ENCODE results near the gene IKBKG.
"Not testable (repeated sequence)": the region's sequence is repeated elsewhere in the genome, so short reads cannot be mapped to it uniquely, and the experiment has no call there.

IKBKG gene, protein sequence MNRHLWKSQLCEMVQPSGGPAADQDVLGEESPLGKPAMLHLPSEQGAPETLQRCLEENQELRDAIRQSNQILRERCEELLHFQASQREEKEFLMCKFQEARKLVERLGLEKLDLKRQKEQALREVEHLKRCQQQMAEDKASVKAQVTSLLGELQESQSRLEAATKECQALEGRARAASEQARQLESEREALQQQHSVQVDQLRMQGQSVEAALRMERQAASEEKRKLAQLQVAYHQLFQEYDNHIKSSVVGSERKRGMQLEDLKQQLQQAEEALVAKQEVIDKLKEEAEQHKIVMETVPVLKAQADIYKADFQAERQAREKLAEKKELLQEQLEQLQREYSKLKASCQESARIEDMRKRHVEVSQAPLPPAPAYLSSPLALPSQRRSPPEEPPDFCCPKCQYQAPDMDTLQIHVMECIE

DNA sequence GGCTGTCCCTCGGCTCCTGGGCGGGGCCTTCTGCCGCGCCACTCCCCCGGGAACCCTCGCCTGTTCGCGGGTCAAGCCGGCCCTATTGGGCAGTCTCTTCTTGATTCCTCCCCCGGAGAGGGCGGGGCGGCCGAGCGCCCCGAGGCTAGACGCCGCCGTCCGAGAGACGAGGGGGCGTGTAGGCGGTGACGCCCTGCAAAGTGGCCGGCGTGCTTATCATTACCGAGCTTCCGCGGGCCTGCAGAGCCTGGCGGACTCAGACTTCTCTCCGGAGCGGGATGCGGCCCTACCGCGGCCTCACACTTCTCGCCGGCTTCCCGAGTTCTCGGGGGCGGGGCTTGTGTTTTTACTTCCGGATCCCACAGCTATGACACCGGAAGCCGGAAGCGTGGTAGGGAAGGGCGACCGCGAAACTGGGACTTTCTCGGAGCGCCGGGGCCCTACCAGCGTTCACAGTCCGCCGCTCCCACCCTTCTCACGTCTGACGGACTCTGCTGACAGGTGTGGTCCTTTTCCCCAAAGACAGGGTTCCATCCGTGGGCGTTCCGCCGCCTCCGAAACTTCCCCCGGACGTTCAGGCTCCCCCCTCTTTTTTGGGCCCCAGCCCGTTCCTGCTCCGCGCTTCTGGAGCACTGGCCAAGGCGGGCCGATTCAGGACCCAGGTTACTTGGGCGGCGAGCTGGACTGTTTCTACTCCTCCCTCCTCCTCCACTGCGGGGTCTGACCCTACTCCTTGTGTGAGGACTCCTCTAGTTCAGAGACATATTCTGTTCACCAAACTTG lies at the start of gene IKBKG:
Gene IKBKG (plus strand): TSS at position 376 of the 783 bp plus-strand sequence. CDS start 4,383 bp downstream, outside the sequence.
- peak; percentile 71 to 77 for DNase-seq (ENCODE audit: low read depth in 2 of 2)

- not testable (repeated sequence) for DNase-seq (ENCODE audit: low read depth in 2 of 2)
Measured at GRCh38 chrX:154501423-154501822, 46.0 kb upstream of the IKBKG start.

- DNase-seq (ENCODE audit: low read depth in 2 of 2), result no peak
Measured at GRCh38 chrX:154502098-154502497, 45.3 kb upstream of the IKBKG start.

DNA sequence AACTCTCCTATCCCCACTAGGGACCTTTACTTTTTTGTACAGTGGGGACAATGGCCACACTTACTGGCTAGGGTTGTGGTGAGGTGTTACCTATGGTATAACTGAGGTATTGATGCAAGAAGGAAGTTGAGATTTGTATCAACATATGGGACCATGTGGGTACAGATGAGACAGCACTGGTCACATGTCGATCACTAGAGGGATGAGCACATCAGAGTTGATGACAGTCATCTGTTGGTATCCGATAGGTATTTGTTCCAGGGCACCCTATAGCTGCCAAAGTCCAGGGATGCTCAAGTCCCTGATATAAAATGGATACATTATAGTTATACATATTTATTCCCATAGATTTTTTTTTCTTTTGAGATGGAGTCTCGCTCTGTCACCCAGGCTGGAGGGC lies 44.4 kb upstream of the IKBKG start:
- no peak for DNase-seq (ENCODE audit: low read depth in 2 of 2)

- DNase-seq (ENCODE audit: low read depth in 2 of 2), result no peak
Measured at GRCh38 chrX:154505734-154506133, 41.7 kb upstream of the IKBKG start.

- DNase-seq (ENCODE audit: low read depth in 2 of 2), result no peak
Measured at GRCh38 chrX:154506483-154507332, 40.7 kb upstream of the IKBKG start.

- DNase-seq (ENCODE audit: low read depth in 2 of 2), result no peak
Measured at GRCh38 chrX:154507673-154508383, 39.6 kb upstream of the IKBKG start.

DNA sequence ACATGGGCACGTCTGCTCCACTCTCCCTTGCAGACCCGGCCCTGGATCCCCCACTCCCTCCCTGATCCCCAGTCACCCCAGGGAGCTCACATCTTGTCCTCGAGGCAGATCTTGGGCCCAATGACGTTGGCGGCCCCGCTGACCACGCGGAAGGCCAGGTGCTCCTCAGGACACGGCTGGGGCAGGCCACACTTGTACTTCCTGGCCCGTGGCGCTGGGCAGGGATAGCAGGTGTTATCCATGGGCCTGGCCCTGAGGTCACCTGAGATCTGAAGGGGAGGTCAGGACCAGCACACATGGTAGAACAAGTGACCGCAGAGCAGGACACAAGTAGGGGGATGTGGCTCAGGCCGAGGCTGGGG lies 39.1 kb upstream of the IKBKG start:
- DNase-seq (ENCODE audit: low read depth in 2 of 2), result no peak

GRCh38 chrX:154509455-154509854 lies 38.0 kb upstream of the IKBKG start:
- no peak for DNase-seq (ENCODE audit: low read depth in 2 of 2)

GRCh38 chrX:154511761-154512160 lies 35.7 kb upstream of the IKBKG start:
- no peak for DNase-seq (ENCODE audit: low read depth in 2 of 2)

- no peak for DNase-seq (ENCODE audit: low read depth in 2 of 2)
Measured at GRCh38 chrX:154512879-154513553, 34.4 kb upstream of the IKBKG start.

DNA sequence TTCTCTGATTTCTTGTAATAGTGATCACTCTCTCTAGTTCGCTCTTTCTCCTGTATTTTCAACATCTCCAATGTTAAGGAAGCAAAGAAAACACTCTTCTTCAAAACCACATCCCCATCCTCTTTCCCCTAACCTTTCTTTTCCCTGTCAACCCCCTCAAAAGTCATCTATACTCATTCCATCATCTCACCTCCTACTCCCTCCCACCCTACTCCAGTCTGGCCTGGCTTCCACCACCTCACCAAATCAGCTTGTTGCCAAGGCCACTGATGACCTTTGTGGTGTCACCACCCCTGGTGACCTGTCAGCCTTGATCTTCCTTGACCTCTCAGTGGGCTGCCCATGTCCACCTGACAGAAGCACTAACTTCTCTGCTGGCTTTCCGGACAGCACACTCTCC lies 33.7 kb upstream of the IKBKG start:
- DNase-seq (ENCODE audit: low read depth in 2 of 2), result no peak

GRCh38 chrX:154515090-154515965 lies 32.1 kb upstream of the IKBKG start:
- no peak for DNase-seq (ENCODE audit: low read depth in 2 of 2)

DNA sequence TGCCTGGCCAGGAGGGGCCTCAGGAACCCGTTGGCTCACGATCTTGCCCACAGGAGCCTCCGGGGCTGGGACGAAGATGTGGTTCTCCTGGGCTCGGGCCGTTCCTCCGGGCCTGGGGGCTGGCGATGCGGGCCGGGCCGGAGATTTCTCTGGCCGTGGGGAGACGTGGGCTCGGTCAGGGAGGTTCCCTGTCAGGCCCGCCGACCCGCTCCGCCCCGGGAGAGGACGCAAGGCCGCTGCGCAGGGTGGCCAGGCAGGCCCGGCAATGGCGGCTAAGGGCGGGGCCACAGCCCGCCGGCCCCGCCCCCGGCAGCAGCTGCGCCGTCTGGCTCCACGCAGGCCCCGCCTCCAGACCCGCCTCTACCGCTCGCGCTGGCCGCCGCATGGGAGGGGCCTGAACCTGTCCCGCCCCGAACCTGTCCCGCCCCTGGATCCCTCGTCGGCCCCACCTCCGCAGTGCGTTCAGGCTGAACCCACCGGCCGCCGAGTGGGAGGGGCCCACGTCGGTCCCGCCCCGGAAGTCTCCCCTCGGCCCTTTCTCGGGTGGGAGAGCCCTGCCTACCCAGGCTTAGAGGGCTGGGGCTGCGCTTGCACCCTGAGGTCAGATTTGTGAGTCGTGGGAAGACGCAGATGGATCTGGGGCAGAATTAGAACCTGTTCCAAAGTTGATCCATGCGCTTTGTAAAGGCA lies 31.3 kb upstream of the IKBKG start, which contains the start of gene FAM3A:
Gene FAM3A (minus strand): TSS at position 267 of the 690 bp plus-strand sequence. CDS start 460 bp downstream, outside the sequence.
- peak; percentile 86 to 87 for DNase-seq (ENCODE audit: low read depth in 2 of 2)

- no peak for DNase-seq (ENCODE audit: low read depth in 2 of 2)
Measured at GRCh38 chrX:154516656-154517100, 30.7 kb upstream of the IKBKG start.

DNA sequence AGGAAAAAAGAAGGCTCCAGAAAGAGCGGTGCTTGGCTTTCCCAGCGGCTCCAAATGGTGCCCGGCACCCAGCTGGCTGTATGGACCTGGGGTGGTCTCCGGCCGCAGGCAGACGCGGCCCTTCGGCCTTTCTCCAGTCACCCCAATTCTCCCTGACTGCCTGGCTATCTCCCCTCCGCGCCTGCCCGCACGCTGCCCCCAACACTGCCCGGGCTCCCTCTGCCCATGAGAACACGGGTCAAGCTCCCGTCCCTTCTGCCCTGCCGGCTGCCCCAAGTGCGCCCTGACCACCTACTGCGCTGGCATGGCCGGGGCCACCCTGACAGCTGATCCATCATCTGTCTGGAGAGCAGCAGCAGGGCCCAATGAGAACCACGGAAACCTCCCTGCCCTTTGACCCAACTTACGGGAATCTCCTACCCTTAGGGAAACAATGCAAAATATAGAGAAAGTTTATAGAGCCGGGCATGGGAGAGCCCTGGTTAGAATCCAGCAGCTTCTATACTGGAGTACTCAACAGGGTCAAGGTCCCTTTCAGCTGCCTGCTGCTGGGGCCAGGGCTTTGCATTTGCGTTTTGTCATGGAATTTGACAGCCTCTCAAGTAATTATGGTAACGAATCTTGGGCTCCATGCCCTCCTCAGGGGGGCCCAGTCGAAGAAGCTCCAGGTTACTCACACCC lies 30.2 kb upstream of the IKBKG start:
- DNase-seq (ENCODE audit: low read depth in 2 of 2), result no peak

DNA sequence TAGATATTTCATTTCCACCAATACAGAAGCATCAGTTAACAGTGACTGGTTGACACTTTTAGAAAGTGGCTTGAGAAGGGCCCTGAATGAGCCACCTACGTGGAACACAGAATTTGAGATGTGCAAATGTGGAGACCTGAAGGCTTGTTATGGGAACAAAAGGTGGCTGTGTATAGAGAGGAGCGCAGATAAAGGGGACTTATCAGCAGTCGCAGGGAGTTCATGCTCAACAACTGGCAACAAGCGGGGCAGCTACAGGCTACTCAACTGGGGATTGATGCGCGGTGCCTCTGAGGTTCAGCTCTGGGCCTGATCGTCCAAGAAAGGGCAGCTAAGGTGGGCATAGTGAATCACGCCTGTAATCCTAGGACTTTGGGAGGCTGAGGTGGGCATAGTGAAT lies 28.0 kb upstream of the IKBKG start:
- DNase-seq (ENCODE audit: low read depth in 2 of 2), result no peak

Data from activated CD8-positive, alpha-beta memory T cell treated with anti-CD3 and anti-CD28 coated beads for 4 hours (primary cell).